ENCODE data around the gene HIVEP3.

DNA sequence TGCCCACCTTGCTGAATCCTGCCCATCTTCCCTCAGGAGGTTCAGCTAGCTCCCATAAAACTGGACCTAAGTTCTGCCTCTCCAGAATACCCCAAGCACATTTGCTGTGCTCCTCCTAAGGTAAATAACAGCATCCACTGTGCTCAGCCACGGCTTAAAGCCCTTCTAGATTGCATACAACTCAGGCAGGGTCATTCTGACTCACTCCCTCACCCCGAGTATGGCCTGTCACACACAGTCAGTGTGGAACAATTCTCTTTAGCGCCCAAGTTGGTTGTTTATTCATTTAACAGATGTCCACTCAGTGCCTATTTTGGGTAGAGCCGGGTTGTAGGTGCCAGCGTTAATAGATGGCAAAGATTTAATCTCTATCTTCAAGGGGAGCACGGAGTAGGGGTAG, 286.8 kb downstream of the HIVEP3 start:
- TF ChIP-seq POLR2A (IDR thresholded peaks at IDR 0.05): no peak
- TF ChIP-seq, protein P1, sequence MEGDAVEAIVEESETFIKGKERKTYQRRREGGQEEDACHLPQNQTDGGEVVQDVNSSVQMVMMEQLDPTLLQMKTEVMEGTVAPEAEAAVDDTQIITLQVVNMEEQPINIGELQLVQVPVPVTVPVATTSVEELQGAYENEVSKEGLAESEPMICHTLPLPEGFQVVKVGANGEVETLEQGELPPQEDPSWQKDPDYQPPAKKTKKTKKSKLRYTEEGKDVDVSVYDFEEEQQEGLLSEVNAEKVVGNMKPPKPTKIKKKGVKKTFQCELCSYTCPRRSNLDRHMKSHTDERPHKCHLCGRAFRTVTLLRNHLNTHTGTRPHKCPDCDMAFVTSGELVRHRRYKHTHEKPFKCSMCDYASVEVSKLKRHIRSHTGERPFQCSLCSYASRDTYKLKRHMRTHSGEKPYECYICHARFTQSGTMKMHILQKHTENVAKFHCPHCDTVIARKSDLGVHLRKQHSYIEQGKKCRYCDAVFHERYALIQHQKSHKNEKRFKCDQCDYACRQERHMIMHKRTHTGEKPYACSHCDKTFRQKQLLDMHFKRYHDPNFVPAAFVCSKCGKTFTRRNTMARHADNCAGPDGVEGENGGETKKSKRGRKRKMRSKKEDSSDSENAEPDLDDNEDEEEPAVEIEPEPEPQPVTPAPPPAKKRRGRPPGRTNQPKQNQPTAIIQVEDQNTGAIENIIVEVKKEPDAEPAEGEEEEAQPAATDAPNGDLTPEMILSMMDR (IDR thresholded peaks at IDR 0.05): no peak

Data from right lobe of liver (tissue), 4 donors.